GM18517 (cell line): ENCODE measurements around the gene RPEL1.
"Not testable (repeated sequence)": the region's sequence is repeated elsewhere in the genome, so short reads cannot be mapped to it uniquely, and the experiment has no call there.

Source experiments
- ATAC-seq: cut with Tn5 transposase; IDR thresholded peaks from one replicate; pipeline ENCODE4 v1.9.1; 2021; ENCODE audit warnings: mild to moderate bottlenecking, moderate library complexity; ENCODE audit not compliant: unreplicated experiment

RPEL1 gene

DNA sequence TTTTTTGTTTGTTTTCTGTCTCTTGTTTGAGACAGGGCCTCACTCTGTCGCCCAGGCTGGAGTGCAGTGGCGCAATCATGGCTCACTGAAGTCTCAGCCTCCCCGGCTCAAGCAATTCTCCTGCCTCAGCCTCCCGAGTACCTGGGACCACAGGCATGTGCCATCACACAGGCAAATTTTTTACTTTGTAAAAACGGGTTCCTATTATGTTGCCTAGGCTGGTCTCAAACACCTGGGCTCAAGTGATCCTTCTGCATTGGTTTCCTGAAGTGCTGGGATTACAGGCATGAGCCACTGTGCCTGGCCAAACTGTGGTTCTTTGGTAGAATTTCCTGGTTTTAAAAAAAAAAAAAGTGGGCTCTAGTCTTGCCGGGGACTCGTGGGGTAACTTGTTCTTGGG is at the start of gene RPEL1:
RPEL1 (plus strand) TSS at position 301 of the 400 bp plus-strand sequence. CDS start 110 bp downstream, outside the sequence.
- not testable (repeated sequence) for ATAC-seq

DNA sequence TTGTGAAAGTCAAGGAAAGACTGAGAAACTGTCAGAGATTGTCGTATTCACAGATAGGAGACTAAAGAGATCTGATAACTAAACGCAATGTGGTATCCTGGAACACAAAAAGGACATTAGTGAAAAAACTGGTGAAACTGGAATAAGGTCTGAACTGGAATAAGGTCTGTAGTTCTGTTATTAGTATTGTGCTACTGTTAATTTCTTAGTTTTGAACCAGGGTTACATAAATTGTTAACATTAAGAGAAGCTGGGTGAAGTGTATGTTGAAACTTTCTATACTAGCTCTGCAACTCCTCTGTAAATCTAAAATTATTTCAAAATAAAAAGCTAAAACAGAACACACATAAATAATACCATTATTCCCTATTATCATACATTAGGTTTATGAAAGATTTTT is 49.2 kb upstream of the RPEL1 start:
- ATAC-seq = no peak

DNA sequence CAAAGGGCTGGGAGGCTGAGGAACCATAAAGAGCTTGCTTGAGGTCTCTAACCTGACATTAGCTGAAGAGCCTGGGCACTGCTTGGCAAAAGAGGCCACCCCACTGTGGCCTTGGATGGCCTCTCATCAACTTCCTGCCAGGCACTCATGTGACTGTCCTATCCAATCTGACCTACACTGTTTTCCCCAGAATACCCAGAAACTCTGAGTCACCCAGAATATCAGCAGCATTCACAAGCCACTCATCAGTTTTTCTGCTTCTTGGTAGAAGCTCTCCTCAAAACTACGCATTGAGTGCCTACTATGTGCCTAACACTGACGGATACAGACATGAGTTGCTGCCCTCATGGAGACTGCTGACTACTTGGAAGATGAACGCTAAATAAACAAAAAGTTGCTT is 48.5 kb upstream of the RPEL1 start:
- ATAC-seq = no peak

DNA sequence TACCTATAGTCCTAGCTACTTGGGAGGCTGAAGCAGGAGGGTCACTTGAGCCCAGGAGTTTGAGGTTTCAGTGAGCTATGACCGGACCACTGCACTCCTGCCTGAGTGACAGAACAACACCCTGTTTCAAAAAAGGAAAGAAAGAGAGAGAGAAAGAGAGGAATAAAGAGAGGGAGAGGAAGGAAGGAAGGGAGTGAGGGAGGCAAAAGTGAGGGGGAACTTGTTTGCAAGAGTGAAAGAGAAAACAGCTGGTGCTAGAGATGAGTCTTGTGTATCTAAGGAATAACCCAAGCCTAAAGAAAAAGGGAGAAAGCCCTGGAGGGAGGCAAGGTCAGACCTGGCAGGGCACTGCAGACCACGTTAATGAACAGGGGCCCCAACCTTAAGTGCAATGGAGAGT is 47.8 kb upstream of the RPEL1 start:
- no peak for ATAC-seq

DNA sequence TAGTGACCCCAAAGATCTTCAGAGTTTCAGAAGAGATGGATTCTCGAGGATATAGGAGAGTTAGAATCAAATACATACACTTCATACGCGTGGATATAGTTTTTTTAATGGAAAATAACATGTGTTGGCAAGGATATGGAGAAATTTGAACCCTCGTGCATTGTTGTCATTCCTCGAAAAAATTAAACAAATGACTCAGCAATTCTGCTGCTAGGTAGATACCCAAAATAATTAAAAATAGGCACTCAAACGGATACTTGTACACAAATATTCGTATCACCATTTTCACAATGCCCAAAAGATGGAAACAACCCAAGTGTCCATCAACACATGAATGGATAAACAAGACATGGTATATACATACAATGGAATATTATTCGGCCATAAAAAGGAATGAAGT is 47.0 kb upstream of the RPEL1 start:
- ATAC-seq = no peak

DNA sequence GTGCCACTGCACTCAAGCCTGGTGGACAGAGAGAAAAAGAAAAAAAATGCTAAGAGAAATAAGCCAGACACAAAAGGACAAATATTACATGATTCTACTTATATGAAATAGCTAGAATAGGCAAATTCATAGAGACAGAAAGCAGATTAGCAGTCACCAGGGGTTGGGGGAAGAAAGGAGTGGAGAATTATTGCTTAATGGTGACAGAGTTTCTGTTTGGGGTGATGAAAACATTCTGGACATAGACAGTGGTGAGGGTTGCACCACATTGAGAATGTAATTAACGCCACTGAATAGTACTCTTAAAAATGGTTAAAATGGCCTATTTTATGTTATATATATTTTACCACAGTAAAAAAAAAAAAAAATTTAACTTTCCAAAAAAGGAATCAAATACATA is 46.2 kb upstream of the RPEL1 start:
- no peak for ATAC-seq

DNA sequence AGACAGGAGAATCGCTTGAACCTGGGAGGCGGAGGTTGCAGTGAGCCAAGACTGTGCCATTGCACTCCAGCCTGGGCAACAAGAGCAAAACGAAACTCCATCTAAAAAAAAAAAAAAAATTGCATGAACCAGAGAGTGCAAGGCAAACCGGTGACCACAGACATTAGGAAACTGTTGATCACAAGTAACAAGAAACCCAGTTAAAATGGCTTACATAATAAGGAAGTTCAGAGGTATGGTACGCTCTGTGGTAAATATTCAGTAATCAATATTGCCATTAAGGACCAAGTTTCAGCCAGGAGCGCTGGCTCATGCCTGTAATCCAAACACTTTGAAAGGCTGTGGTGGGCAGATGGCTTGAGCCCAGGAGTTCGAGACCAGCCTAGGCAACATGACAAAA is 43.4 kb upstream of the RPEL1 start:
- ATAC-seq = no peak

DNA sequence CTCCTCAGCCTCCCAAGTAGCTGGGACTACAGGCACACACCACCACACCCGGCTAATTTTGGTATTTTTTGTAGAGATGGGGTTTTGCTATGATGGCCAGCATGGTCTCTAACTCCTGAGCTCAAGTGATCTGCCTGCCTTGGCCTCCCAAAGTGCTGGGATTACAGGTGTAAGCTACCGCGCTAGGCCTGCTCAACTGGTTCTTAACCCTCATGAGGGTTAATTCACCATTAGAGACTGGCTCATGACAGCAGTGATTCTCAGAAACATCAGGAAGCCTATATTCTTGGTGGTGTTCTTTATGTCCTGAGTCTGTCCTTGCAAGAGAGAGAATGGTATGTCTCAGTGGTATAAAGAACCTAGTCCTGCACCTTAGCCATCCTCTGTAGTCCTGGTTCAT is 42.2 kb upstream of the RPEL1 start:
- ATAC-seq = no peak

DNA sequence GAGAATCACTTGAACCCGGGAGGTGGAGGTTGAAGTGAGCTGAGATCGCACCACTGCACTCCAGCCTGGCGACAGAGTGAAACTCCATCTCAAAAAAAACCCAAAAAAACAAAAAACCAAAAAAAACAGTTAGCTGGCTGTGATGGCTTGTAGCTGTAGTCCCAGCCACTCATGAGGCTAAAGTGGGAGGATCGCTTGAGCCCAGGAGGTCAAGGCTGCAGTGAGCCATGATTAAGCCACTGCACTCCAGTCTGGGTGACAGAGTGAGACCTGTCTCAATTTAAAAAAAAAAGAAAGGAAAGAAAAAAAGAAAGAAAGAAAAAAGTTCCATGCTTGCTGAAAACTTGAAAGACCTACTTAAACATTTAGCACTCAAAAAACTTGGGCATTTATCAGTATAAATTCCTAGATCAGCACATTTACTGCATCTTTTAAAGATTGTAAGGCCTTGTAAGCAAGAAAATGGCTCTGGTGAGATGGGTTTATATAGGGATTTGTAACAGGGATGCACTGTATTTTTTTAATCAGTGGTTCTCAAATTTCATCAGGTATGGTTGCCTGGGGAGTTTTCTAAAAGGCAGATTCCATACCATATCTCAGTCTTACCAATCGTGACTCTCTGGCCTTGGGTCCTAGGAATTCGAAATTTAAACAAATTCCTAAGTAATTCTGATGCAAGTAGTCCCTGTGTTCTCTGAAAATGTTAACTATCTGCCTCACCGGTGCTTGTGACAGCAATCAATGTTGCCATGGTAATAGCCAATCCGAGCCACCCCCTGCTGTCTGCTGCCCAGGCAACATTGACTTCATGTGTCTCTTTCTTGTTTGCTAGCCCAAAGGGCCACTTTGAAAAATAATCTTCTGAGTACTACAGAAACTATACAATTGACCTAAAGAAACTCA is 41.1 kb upstream of the RPEL1 start:
- no peak for ATAC-seq

DNA sequence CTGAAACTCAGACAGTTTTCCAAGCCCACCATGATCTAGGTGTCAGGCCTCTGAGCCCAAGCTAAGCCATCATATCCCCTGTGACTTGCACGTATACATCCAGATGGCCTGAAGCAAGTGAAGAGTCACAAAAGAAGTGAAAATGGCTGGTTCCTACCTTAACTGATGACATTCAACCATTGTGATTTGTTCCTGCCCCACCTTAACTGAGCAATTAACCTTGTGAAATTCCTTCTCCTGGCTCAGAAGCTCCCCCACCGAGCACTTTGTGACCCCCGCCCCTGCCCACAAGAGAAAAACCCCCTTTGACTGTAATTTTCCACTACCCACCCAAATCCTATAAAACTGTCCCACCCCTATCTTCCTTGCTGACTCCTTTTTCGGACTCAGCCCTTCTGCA is 40.3 kb upstream of the RPEL1 start:
- not testable (repeated sequence) for ATAC-seq

DNA sequence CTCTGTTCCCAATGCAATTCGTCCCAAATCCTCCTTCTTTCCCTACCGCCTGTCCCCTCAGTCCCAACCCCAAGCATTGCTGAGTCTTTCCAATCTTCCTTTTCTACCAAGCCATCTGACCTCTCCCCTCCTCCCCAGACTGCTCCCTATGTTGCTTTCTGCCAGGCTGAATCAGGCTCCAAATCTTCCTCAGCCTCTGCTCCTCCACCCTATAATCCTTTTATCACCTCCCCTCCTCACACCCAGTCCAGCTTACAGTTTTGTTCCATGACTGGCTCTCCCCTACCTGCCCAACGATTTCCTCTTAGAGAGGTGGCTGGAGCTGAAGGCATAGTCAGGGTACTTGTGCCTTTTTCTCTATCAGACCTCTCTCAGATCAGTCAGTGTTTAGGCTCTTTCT is 39.0 kb upstream of the RPEL1 start:
- not testable (repeated sequence) for ATAC-seq

DNA sequence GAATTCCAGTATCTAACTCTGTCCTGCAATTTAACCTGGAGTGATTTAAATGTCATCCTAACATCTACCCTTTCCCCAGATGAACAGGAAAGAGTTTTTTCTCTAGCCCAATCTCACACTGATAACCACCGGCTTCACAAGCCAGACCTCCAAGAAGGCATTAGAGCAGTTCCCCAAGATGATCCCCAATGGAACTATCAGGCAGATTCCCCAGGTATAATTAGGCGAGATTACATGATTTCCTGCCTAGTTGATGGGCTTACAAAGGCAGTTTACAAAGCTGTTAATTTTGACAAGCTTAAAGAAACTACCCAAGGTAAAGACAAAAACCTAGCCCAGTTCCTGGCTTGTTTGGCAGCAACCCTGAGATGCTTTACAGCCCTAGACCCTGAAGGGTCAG is 38.5 kb upstream of the RPEL1 start:
- ATAC-seq = no peak

DNA sequence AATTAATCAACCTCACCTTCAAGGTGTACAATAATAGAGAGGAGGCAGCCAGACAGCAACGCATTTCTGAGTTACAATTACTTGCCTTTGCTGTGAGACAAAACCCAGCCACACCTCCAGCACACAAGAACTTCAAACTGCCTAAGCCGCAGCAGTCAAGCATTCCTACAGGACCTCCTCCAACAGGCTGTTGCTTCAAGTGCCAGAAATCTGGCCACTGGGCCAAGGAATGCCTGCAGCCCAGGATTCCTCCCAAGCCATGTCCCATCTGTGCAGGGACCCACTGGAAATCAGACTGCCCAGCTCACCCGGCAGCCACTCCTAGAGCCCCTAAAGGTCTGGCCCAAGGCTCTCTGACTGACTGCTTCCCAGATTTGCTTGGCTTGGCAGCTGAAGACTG is 38.0 kb upstream of the RPEL1 start:
- not testable (repeated sequence) for ATAC-seq

DNA sequence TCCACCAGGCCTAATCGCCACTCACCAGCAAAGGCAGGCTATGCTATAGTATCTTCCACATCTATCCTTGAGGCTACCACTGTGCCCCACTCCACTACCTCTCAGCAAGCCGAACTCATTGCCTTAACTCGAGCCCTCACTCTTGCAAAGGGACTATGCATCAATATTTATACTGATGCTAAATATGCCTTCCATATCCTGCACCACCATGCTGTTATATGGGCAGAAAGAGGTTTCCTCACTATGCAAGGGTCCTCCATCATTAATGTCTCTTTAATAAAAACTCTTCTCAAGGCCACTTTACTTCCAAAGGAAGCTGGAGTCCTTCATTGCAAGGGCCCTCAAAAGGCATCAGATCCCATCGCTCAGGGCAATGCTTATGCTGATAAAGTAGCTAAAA is 35.4 kb upstream of the RPEL1 start:
- ATAC-seq = not testable (repeated sequence)

DNA sequence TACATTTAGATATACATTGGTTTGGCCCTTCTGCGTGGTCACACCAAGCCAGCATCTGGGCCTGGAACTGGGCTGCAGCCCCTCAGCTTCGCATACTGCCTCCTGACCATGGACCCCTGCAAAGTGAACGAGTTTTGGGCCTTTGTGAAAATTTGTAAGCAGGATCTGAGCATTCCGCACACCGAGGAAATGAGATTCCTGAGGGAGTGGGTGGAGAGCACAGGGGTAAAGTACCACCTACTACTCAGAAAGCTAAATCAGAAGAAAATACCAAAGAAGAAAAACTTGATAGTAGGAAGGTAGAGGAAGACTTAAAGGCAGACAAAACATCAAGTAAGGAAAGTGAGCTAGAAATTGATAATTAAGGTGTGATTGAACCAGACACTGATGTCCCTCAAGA is 30.1 kb upstream of the RPEL1 start:
- no peak for ATAC-seq

DNA sequence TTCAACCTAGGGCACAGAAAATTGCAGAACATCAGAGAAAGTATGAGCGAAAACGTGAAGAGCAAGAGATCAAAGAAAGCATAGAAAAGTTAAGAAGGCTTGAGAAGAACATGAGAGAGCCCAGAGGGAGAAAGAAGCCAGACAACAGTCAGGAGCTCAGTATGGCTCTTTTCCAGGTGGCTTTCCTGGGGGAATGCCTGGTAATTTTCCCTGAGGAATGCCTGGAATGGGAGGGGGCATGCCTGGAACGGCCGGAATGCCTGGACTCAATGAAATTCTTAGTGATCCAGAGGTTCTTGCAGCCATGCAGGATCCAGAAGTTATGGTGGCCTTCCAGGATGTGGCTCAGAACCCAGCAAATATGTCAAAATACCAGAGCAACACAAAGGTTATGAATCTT is 29.3 kb upstream of the RPEL1 start:
- not testable (repeated sequence) for ATAC-seq

DNA sequence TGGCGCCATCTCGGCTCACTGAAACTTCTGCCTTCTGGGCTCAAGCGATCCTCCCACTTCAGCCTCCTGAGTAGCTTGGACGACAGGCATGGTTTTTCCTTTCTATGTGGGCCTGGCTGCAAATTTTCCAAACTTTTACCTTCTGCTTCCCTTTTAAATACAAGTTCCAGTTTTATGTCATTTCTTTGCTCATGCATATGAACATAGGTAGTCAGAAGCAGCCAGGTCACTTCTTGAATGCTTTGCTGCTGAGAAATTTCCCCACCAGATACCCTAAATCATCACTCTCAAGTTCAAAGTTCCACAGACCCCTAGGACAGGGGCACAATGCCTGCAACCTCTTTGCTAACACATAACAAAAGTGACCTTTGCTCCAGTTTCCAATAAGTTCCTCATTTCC is 21.6 kb upstream of the RPEL1 start:
- no peak for ATAC-seq

DNA sequence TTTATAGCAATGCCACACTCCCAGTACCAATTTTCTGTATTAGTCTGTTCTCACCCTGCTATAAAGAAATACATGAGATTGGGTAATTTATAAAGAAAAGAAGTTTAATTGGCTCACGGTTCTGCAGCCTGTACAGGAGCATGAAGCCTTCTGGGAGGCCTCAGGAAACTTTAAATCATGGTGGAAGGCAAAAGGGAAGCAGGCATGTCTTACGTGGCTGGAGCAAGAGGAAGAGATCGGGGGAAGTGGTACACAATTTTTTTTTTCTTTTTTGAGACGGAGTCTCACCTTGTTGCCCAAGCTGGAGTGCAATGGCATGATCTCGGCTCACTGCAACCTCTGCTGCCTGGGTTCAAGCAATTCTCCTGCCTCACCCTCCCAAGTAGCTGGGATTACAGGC is 21.0 kb upstream of the RPEL1 start:
- not testable (repeated sequence) for ATAC-seq

DNA sequence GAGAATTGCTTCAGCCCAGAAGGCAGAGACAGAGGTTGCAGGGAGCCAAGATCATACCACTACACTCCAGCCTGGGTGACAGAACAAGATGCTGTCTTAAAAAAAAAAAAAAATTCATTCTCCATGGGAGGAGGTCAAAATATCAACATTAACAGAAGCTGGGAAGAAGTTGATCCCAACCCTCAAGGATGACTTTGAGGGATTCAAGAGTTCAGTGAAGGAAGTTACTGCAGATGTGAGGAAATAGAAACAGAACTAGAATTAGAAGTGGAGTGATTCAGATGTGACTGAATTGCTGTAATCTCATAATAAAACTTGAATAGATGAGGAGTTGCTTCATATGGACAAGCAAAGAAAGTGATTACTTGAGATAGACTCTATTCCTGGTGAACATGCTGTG is 19.7 kb upstream of the RPEL1 start:
- no peak for ATAC-seq

DNA sequence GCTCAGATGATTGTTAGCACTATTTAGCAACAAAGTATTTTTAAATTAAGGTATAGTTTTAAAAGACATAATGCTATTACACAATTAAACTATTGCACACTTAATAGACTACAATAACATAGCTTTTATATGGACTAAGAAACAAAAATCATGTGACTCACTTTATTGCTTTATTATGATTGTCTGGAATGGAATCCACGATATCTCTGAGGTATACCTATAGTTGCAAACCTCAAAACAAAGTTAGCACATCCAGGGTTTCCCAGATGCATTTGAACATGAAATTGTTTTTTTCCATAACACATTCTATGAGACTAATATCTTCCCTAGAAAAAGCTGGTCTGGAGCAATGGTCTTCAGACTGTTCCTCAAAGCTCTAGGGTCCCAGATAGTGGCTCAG is 18.3 kb upstream of the RPEL1 start:
- ATAC-seq = no peak

DNA sequence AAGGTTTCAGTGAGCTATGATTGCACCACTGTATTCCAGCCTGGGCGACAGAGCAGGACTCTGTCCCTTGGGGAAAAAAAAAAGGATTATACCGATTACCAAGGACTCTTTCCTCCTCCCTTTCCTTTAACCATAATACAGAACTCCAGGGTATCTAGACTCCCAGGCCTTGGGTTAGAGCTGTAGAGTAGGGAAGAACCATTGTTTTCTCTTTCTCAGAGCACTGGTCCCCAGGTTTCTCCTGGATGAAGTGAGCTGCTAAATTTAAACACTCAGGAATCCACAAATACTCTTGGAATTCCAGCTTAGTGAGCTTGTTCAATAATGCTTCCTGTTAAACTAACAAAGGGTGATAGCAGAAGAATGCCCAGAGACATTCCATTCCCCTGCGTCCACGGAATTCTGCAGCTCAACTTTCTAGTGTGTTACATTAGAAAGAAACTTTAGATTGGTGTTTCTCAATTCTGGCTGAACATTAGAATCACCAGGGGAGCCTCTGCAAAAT is 14.6 kb upstream of the RPEL1 start:
- no peak for ATAC-seq

DNA sequence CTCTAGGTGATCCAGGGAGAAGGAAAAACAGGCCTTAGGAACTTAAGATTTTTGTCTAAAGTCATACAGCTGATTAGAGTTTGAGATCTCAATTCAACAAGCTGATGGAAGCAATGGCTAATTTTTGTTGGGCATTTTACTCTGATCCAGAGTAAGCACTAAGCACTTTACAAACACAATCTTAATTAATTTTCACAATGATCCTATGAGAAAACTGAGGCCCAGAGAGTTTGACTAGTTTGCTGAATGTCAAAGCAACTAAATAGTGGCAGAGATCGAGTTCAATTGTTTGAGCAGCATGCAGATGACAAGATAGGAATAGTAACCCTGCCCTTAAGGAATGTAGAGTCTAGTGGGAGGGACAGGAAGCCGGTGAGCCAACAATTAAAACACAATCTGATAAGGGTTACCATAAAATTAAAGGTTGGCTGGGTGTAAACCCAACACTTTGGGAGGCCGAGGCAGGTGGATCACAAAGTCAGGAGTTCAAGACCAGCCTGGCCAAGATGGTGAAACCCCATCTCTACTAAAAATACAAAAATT is 13.5 kb upstream of the RPEL1 start:
- ATAC-seq = no peak
